ENCODE results near the gene PZP.
"Not testable (repeated sequence)": the region's sequence is repeated elsewhere in the genome, so short reads cannot be mapped to it uniquely, and the experiment has no call there.

PZP gene

DNA sequence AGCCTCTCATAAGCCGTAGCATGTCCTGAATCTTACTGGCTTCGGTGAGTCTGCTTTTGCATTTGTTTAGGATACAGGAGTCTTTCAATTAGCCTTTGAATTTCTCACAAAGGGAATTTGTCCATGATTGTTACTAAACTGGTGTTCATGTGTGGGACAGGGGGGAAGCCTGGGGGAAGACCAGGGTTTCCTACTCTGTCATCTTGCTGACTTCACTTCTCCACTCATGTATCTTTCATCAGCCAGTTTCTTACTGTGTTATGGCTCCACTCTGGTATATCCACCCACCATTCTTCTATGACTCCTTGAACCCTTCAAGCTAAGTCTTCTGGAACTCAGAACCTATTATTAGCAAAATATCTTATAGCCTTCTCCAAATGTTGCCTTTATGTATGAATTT is 60.7 kb downstream of the PZP start:
- TF ChIP-seq, protein P1, sequence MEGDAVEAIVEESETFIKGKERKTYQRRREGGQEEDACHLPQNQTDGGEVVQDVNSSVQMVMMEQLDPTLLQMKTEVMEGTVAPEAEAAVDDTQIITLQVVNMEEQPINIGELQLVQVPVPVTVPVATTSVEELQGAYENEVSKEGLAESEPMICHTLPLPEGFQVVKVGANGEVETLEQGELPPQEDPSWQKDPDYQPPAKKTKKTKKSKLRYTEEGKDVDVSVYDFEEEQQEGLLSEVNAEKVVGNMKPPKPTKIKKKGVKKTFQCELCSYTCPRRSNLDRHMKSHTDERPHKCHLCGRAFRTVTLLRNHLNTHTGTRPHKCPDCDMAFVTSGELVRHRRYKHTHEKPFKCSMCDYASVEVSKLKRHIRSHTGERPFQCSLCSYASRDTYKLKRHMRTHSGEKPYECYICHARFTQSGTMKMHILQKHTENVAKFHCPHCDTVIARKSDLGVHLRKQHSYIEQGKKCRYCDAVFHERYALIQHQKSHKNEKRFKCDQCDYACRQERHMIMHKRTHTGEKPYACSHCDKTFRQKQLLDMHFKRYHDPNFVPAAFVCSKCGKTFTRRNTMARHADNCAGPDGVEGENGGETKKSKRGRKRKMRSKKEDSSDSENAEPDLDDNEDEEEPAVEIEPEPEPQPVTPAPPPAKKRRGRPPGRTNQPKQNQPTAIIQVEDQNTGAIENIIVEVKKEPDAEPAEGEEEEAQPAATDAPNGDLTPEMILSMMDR (conservative IDR thresholded peaks at IDR 0.05) = no peak
- no peak overlapping the region for H3K27ac ChIP-seq

DNA sequence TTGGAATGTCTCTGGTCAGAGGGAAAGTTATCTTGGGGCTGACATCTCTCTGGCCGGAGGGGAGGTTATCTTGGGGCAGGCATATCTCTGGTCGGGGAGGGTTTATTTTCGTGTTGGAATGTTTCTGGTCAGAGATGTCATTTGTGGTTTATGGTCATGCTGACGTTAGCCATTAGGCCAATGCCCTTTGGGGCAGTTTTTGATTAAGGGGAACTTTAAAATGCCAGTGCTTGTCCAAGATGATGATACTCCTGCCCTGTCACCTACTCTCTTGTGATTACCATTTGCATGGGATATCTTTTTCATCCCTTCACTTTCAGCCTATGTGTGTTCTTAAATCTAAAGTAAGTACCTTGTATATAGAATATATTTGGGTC is 63.5 kb downstream of the PZP start:
- no peak overlapping the region for H3K27ac ChIP-seq
- TF ChIP-seq, protein P1 (conservative IDR thresholded peaks at IDR 0.05) = no peak

DNA sequence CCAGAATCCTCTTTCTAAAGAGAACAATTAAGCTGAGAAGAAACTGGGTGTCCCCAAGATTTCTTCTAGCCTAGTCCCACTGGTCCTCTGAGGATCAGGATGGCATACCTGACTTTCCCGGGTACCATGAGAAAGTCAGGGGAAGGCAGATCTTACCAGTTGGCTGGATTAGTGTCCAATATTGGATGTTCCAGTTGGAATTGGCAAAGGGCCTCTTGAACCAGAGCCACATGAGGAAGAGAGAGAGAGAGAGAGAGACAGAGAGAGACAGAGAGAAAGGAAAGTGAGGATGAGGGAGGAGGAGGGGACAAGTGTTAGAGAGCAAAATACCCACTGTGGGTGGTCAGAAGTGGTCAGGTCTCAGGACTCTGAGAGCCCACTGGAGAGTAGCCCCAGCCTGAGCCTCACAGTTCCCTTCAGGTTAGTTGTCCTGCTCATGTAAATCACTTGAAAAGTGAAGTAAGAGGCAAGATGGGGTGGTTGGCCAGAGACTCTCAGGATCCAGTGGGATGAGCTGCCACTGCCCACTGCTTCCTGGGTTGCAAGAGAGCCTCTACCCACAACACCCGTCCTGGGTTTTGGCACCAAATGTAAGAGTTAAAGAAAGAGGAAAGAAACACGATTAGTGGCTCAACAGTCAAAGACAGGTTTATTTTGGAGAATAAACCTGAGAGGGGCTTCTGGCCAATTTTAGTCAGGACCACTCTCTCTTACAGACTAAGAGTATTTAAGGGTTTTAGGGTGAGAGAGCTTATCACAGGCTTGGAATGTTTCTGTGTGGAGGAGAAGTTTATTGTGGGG is 64.1 kb downstream of the PZP start:
- H3K27ac ChIP-seq = no peak overlapping the region
- TF ChIP-seq, protein P1 (conservative IDR thresholded peaks at IDR 0.05) = no peak

DNA sequence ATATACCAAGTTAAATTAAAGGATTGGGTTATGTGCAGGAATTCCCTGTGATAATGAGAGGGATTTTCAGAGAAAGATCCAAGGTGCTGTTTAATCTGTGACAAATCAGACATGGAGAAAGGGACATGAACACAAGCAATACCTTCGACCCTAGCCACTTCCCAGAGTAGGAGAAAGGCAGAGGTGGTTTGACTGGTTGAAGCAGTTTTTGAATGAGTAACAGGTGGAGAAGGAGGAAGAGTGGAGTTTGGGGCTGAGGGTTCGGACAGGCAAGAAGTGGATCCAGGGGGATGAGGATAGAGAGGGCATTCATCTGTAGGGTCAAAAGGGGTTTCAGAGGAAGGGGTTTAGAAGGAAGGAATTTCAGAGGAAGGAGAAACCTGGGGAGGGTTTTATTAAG is 65.1 kb downstream of the PZP start:
- TF ChIP-seq, protein P1 (conservative IDR thresholded peaks at IDR 0.05) = no peak
- H3K27ac ChIP-seq = no peak overlapping the region

DNA sequence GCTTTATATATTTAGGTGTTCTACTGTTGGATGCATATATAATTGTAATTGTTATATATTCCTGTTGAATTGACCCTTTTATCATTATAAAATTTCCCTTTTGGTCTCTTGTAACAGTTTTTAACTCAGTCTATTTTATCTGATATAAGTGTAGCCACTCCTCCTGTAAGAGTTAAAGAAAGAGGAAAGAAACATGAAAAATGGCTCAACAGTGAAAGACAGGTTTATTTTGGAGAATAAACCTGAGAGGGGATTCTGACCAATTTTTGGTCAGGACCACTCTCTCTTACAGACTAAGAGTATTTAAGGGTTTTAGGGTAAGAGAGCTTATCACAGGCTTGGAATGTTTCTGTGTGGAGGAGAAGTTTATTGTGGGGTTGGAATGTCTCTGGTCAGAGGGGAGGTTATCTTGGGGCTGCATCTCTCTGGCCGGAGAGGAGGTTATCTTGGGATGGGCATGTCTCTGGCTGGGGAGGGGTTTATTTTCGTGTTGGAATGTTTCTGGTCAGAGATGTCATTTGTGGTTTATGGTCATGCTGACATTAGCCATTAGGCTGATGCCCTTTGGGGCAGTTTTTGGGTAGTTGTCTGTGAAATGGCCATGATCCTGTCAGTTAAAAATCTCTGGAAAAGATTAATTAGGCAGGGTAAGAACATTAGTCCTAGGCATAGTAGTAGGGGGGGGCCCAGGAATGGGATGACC is 68.5 kb downstream of the PZP start:
- H3K27ac ChIP-seq = not testable (repeated sequence)

DNA sequence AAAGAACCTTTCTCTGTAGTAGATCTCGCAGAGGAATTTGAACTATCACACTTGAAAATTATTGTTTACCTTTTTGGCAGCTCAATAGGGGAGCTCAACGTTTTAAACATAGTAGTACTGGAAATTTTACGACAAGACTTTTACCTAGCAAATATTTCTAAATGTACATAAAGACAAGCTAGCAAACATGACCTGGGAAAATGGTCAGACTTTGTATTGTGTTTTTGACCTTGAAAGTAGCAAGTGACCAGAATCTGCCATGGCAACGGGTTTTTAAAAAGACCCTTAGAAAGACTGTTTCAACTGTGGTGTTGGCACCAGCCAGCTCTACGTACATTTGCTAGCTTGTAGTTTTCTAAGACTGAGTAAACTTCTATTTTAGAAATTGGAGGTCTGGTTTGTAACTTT is 72.3 kb downstream of the PZP start:
- H3K27ac ChIP-seq = no peak overlapping the region
- TF ChIP-seq, protein P1 (conservative IDR thresholded peaks at IDR 0.05) = no peak

DNA sequence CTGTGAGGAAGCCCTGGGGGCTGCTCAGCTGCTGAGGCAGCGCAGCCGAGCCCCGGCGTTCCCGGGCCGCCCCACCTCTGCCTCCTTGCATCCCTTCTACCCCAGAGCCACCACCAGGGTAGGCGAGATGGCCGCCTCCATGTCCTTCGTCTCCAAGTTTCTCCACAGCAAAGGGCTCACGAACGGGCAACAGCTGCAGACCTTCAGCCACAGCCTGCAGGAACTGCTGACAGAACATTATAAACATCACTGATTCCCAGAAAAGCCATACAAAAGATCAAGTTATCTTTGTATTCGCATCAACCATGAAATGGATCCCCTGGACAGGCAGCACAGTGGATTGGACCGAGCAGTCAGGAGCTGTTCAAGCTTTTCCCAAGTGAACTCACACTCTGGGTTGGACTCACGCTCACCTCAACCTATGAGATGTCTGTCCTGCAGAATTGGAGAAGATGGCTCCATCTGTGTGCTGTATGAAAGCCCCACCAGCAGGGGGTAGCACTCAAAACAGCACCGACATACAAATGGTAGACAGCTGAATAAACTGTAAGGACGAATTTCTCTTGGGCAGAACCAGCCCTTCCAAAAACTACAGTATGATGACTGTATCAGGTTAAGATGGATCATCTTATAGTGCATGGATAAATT is 73.1 kb downstream of the PZP start:
- H3K27ac ChIP-seq = no peak overlapping the region
- TF ChIP-seq, protein P1 (conservative IDR thresholded peaks at IDR 0.05) = peak; percentile 43; the same call in 1 of the 2 replicates
